Chondrocyte (in vitro differentiated cells): Measurements from ENCODE around the gene PLXNA4. TPM values are rescaled to one million over a fixed set of nuclear protein-coding genes. Genes with fewer than 3 reads are reported as not detected.

ENCODE experiments used
- DNase-seq: peaks from one replicate; pipeline ENCODE4 v3.0.0; 2021; ENCODE audit warnings: mixed read lengths, low spot score
- H3K27ac Mint-ChIP-seq: one replicate; pipeline ENCODE4 v1.8.0; 2021; ENCODE audit warnings: mild to moderate bottlenecking, moderate library complexity, mixed read lengths; ENCODE audit not compliant: unreplicated experiment
- H3K27me3 Mint-ChIP-seq: 2 replicates; pipeline ENCODE4 v1.8.0; 2021; ENCODE audit warnings: low read depth, mixed read lengths
- H3K36me3 Mint-ChIP-seq: 2 replicates; pipeline ENCODE4 v1.8.0; 2021; ENCODE audit warnings: low read depth, mixed read lengths
- H3K4me1 Mint-ChIP-seq: 2 replicates; pipeline ENCODE4 v1.8.0; 2021; ENCODE audit warnings: low read depth, mild to moderate bottlenecking, mixed read lengths
- H3K4me3 Mint-ChIP-seq: one replicate; pipeline ENCODE4 v1.8.0; 2021; ENCODE audit warnings: mild to moderate bottlenecking, moderate library complexity, mixed read lengths; ENCODE audit not compliant: unreplicated experiment
- H3K9me3 Mint-ChIP-seq: 2 replicates; pipeline ENCODE4 v1.8.0; 2021; ENCODE audit warnings: low read depth, mixed read lengths
- CTCF ChIP-seq: fragments of 200-600 bp; sonication (generic); IDR thresholded peaks from 2 replicates; pipeline ENCODE4 v1.5.0; 2021; ENCODE audit warnings: antibody characterized with exemption, mild to moderate bottlenecking, moderate library complexity
- total RNA-seq: library from RNA; stranded (reverse); gene quantifications from 3 replicates; pipeline ENCODE4 v1.2.1, GENCODE V29; 2021

PLXNA4 gene
- total RNA-seq, 1 donor from 2014 or later: 11.3 TPM

GRCh38 chr7:132124575-132124974 is 451.7 kb downstream of the PLXNA4 start:
- Mint-ChIP-seq H3K27ac (no peak overlapping the region), H3K4me1 (no peaks in the 10 kb centered on the region), H3K36me3 (peaks cover 14% of the 10 kb centered on the region), H3K4me3 (no peak overlapping the region), H3K9me3 (no peaks in the 10 kb centered on the region), H3K27me3 (no peaks in the 10 kb centered on the region)
- no peak for TF ChIP-seq CTCF
- DNase-seq: no peak

GRCh38 chr7:132123773-132124172 is 452.5 kb downstream of the PLXNA4 start:
- no peaks in the 10 kb centered on the region for H3K27me3 Mint-ChIP-seq
- TF ChIP-seq CTCF: no peak
- H3K27ac Mint-ChIP-seq: no peak overlapping the region
- H3K9me3 Mint-ChIP-seq: no peaks in the 10 kb centered on the region
- DNase-seq: no peak
- peaks cover 7% of the 10 kb centered on the region for H3K36me3 Mint-ChIP-seq
- H3K4me1 Mint-ChIP-seq: peaks cover 2% of the 10 kb centered on the region
- H3K4me3 Mint-ChIP-seq: no peak overlapping the region

GRCh38 chr7:132122901-132123300 is 453.4 kb downstream of the PLXNA4 start:
- no peaks in the 10 kb centered on the region for H3K27me3 Mint-ChIP-seq
- peaks cover 3% of the 10 kb centered on the region for H3K36me3 Mint-ChIP-seq
- H3K9me3 Mint-ChIP-seq: no peaks in the 10 kb centered on the region
- no peak for TF ChIP-seq CTCF
- H3K4me3 Mint-ChIP-seq: no peak overlapping the region
- peaks cover 6% of the 10 kb centered on the region for H3K4me1 Mint-ChIP-seq
- H3K27ac Mint-ChIP-seq: no peak overlapping the region
- DNase-seq: no peak

- Mint-ChIP-seq H3K36me3 (no peaks in the 10 kb centered on the region), H3K27ac (no peak overlapping the region)
Measured at GRCh38 chr7:132121987-132122386, 454.3 kb downstream of the PLXNA4 start.

GRCh38 chr7:132118641-132119040 is 457.6 kb downstream of the PLXNA4 start:
- H3K9me3 Mint-ChIP-seq: no peaks in the 10 kb centered on the region
- no peak overlapping the region for H3K27ac Mint-ChIP-seq
- peaks cover 13% of the 10 kb centered on the region for H3K4me1 Mint-ChIP-seq
- DNase-seq: no peak
- no peaks in the 10 kb centered on the region for H3K36me3 Mint-ChIP-seq
- TF ChIP-seq CTCF: no peak
- H3K4me3 Mint-ChIP-seq: no peak overlapping the region
- H3K27me3 Mint-ChIP-seq: no peaks in the 10 kb centered on the region

More at GRCh38 chr7:132121987-132122386, 454.3 kb downstream of the PLXNA4 start:
- Mint-ChIP-seq H3K27me3 (no peaks in the 10 kb centered on the region), H3K4me3 (no peak overlapping the region), H3K9me3 (no peaks in the 10 kb centered on the region), H3K4me1 (peaks cover 11% of the 10 kb centered on the region)
- TF ChIP-seq CTCF: no peak
- no peak for DNase-seq
